ENCODE results near the gene IL18. TPM values are rescaled to one million over a fixed set of nuclear protein-coding genes. Genes with fewer than 3 reads are reported as not detected.

Gene IL18
- total RNA-seq, 1 experiment from 2014 or later: 0.74 TPM

GRCh38 chr11:112150517-112150916 is 13.4 kb downstream of the IL18 start:
- Mint-ChIP-seq H3K27me3 (ENCODE audit: low read depth) (no peaks in the 10 kb centered on the region), H3K36me3 (no peaks in the 10 kb centered on the region), H3K4me1 (no peaks in the 10 kb centered on the region), H3K27ac (no peak overlapping the region), H3K9me3 (no peaks in the 10 kb centered on the region), H3K4me3 (no peak overlapping the region)
- ATAC-seq (no peak), DNase-seq (ENCODE audit: low spot score) (no peak)
- ChIA-PET CTCF (interaction anchor here (1.3 kb wide), 1 partner anchor 25 kb away, joined by 4 read pairs; the partner anchor contains the start of gene BCO2), POLR2A (no interaction called here)
- no peak for TF ChIP-seq CTCF (IDR thresholded peaks at IDR 0.05)
- no peak for TF ChIP-seq PRDM15 (CRISPR knock-in tag; IDR thresholded peaks at IDR 0.05)
- TF ChIP-seq JAZF1 (CRISPR knock-in tag; IDR thresholded peaks at IDR 0.05): no peak
- no peak for TF ChIP-seq ZNF416 (CRISPR knock-in tag; IDR thresholded peaks at IDR 0.05)
- TF ChIP-seq FOXP1 (CRISPR knock-in tag; IDR thresholded peaks at IDR 0.05; ENCODE audit: borderline replicate concordance): no peak
- TF ChIP-seq AFF4 (CRISPR knock-in tag; IDR thresholded peaks at IDR 0.05; ENCODE audit: borderline replicate concordance): no peak
- no peak for TF ChIP-seq USF1 (CRISPR knock-in tag; IDR thresholded peaks at IDR 0.05)
- TF ChIP-seq IRF1 (CRISPR knock-in tag; IDR thresholded peaks at IDR 0.05): no peak
- no peak for TF ChIP-seq ETV6 (CRISPR knock-in tag; IDR thresholded peaks at IDR 0.05)
- no peak for TF ChIP-seq ZNF396 (CRISPR knock-in tag; IDR thresholded peaks at IDR 0.05; ENCODE audit: borderline replicate concordance)
- TF ChIP-seq FOXK1 (CRISPR knock-in tag; IDR thresholded peaks at IDR 0.05): no peak

- Mint-ChIP-seq H3K27me3 (ENCODE audit: low read depth) (no peaks in the 10 kb centered on the region), H3K9me3 (no peaks in the 10 kb centered on the region; the same call in 1 of the 2 replicates)
- CTCF ChIA-PET: interaction anchor here (1.1 kb wide), 1 partner anchor 21 kb away, joined by 4 read pairs; no protein-coding TSS in a partner anchor
- TF ChIP-seq HMGXB4 (CRISPR knock-in tag; IDR thresholded peaks at IDR 0.05): no peak
- TF ChIP-seq ERG (CRISPR knock-in tag; IDR thresholded peaks at IDR 0.05): no peak
- no peak for TF ChIP-seq IRF2 (CRISPR knock-in tag; IDR thresholded peaks at IDR 0.05; ENCODE audit: borderline replicate concordance, low read depth)
- TF ChIP-seq ESRRA (CRISPR knock-in tag; IDR thresholded peaks at IDR 0.05; ENCODE audit: borderline replicate concordance): no peak
- TF ChIP-seq MXD4 (CRISPR knock-in tag; IDR thresholded peaks at IDR 0.05; ENCODE audit: borderline replicate concordance): no peak
- no peak for TF ChIP-seq AFF4 (CRISPR knock-in tag; IDR thresholded peaks at IDR 0.05; ENCODE audit: borderline replicate concordance)
Observed at GRCh38 chr11:112143597-112143996, 20.3 kb downstream of the IL18 start.

More at GRCh38 chr11:112143597-112143996, 20.3 kb downstream of the IL18 start:
- no peak overlapping the region for H3K27ac Mint-ChIP-seq
- no peak overlapping the region for H3K4me3 Mint-ChIP-seq
- DNase-seq (ENCODE audit: low spot score) (no peak), ATAC-seq (no peak)
- H3K4me1 Mint-ChIP-seq: no peaks in the 10 kb centered on the region
- POLR2A ChIA-PET: interaction anchor here (0.5 kb wide), 1 partner anchor 595 kb away, joined by 3 read pairs; no protein-coding TSS in a partner anchor
- H3K36me3 Mint-ChIP-seq: no peaks in the 10 kb centered on the region

Measured in WTC11 (cell line).